ENCODE results near the gene TTC13.
"Not testable (repeated sequence)": the region's sequence is repeated elsewhere in the genome, so short reads cannot be mapped to it uniquely, and the experiment has no call there.

TTC13 gene

GRCh38 chr1:230986976-230987375, 8.3 kb upstream of the TTC13 start:
- peak; percentile 74 for DNase-seq

DNA sequence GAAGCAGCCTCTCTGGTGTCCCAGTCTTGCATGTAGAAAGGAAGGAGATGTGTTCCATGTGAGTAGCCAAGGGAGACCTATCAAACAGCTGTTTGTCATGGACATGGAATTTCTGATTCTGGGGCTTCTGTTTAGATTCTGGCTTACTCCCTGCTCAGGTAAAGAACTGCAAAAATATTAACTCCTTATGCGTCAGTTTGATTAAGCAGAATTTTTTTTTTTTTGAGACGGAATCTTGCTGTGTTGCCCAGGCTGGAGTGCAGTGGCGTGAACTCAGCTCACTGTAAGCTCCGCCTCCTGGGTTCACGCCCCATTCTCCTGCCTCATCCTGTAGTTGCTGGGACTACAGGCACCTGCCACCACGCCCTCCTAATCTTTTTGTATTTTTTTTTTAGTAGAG, 7.0 kb upstream of the TTC13 start:
- no peak for DNase-seq

GRCh38 chr1:230984622-230985515, 6.2 kb upstream of the TTC13 start:
- DNase-seq, result not testable (repeated sequence)

- no peak for DNase-seq
These were observed 5.2 kb upstream of the TTC13 start for GRCh38 chr1:230983811-230984210.

DNA sequence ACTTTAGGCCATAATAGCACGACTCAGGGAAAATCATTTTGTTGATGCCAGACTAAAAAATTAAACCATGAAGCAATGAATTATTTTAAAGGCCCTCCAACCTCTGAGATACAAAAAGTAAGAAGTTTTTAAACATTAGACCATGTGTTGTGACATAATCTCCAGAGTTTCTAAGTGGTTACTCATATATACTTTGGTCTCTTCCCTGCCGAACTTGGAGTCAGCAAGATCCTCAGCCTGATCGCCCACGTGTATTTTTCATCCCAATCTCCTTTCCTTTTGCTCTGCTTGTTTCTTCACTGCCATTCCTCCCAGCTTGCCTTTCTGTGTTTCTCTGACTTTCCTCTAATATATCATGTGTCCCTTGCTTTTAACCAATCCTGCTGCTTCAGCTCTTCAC, 4.0 kb upstream of the TTC13 start:
- DNase-seq, result no peak

GRCh38 chr1:230979952-230980351, 1.3 kb upstream of the TTC13 start:
- DNase-seq, result no peak

GRCh38 chr1:230979389-230979716, 692 bp upstream of the TTC13 start:
- no peak for DNase-seq

- no peak for DNase-seq
These were observed 735 bp downstream of the TTC13 start for GRCh38 chr1:230977761-230978490.

DNA sequence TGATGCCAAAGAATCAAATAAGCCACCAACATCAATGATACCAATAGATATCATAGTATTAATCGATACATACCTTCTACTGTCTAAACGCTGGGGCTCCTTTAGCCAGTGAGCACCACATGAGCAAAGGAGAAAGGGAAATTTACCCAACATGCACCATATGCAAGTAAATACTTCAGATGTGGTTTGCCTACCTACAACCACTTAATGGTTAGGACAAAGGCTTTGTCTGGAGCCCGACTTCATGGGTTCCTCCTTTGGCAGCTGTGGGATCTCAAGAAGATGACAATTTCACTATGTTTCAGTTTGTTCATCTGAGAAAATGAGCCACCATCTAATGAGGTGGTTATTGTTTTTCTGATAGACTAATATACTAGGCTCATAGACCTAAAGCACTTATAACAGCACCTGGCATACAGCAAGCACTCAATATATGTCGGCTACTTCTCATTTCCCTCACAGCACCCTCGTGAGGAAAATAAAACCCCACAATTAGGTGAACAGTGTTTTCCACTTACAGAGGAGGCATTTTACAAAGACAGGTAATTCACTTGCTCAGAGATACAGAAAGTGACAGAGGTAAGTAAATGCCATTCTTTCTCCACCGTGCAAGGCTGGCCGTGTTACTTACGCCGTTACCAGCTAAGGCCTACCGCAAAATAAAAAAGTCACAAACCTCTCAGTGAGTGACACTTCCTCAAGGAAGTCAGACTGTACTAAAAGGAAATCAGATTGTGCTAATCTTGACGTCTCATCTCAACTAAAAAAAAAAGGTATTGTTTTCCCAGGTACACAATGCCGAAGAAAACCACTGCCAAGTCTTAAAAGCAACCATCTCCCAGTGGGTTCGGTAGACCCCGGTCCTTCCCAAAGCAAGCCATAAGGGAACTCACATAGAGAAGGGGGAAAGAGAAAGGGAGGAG, 1.6 kb downstream of the TTC13 start:
- DNase-seq, result no peak

GRCh38 chr1:230976360-230976759, 2.3 kb downstream of the TTC13 start:
- DNase-seq, result no peak

- no peak for DNase-seq
These were observed 3.0 kb downstream of the TTC13 start for GRCh38 chr1:230975636-230976035.

DNA sequence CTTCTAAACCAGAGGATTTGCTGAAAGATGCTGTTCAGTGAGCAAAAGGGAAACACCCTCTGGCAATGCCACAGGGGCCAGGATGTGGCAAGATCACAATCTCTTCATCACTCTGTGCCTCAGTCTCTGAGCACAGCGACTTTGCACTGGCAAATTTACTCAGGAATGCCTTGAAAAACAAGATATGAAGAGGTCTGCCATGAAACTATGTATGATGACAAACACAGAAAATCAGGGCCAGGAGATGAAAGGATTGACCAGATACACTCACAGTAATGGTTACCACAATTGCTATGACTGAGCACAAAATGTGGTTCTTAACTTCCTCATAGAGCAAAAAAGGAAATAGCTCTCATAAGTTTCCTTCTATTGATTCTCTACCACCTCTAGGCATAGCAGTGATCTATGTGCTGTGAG, 5.8 kb downstream of the TTC13 start:
- no peak for DNase-seq

- DNase-seq, result no peak
These were observed 6.9 kb downstream of the TTC13 start for GRCh38 chr1:230971771-230972170.

DNA sequence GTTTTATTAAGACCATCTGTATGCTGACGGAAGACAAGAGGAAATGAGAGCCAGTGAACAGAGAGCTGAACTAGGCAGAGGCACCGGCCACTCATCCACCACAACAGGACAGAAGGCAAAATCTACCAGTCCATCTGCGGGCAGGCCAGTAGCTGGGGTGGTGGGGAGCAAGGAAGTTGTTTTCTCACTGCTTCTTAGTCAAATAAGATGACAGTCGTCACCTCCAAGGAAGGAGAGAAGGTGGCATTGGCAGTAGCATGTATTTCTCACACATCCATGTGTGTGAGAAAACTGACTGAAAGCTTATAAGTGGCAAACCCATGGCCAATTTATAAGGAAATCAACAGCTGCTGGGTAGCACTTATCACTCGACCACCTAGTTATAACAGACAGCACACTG, 8.2 kb downstream of the TTC13 start:
- no peak for DNase-seq

DNA sequence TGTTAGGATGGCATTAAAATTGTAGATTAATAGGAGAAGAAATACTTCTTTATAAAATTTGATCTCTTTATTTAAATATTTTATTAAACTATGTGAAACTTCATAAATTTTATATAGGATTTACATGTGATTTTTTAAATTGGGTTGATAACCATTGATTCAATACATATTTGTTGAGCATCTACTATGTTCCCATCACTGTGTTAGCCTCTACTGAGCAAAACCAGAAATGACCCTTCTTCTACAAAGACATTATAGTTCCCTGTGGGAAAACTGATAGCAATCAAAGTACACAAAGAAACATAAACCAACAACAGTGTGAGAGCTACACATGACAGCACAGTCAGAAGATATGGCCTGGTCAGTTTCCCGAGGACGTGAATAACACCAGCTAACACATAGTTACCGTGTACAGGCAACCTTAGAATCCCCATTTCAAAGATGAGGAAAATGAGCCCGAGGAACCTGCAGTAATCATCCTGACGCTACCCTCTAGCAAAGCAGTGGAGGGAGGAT, 12.2 kb downstream of the TTC13 start:
- DNase-seq, result no peak

GRCh38 chr1:230965535-230965934, 13.1 kb downstream of the TTC13 start:
- no peak for DNase-seq

DNA sequence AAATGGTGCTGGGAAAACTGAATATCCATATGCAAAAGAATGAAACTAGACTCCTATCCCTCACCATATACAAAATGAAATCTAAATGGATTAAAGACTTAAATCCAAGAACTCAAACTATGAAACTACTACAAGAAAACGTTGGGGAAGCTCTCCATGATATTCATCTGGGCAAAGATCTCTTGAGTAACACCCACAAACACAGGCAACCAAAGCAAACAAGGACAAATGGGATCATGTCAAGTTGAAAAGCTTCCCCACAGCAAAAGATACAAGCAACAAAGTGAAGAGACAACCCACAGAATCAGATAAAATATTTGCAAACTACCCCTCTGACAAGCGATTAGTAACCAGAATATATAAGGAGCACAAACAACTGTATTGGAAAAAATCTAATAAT, 13.8 kb downstream of the TTC13 start:
- DNase-seq, result no peak

- no peak for DNase-seq
These were observed 20.3 kb downstream of the TTC13 start for GRCh38 chr1:230958370-230958769.

DNA sequence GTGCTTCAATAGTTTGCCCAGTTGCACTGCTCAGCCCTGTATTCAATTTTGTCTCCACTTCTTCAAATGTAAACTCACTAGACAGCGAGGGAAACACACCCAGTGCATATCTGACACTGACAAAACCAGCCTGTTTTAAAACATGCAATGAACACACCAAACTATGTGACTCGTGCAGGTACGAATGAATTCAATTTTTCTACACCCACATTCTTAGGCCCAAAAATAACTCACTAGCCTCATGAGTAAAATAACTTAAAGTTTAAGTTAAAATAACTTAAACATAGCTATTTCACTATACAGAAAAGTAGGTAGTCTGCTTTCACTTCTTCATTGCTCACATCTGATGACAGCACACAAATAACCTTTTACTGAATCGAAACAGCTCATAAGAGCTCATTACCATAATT, 21.1 kb downstream of the TTC13 start:
- DNase-seq, result no peak

GRCh38 chr1:230950404-230950803, 28.3 kb downstream of the TTC13 start:
- no peak for DNase-seq

DNA sequence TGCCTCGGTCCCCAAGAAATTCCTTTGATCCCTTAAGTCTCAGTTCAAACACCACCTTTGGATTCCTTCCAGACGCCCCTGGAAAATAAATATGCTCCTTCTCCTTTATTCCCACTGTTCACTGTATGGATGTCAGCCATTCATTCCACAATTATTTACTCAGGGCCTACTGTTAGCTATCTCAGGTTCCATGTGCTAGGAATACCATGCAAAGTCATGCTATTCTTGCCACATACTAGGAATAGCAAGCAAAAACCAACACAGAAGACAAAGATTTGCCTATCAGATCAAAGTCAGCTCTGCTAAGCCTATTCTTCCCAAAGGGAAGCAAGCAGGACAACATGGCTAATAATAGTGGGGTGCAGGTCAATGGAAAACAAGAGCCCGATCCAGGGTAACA, 29.8 kb downstream of the TTC13 start:
- DNase-seq, result no peak

DNA sequence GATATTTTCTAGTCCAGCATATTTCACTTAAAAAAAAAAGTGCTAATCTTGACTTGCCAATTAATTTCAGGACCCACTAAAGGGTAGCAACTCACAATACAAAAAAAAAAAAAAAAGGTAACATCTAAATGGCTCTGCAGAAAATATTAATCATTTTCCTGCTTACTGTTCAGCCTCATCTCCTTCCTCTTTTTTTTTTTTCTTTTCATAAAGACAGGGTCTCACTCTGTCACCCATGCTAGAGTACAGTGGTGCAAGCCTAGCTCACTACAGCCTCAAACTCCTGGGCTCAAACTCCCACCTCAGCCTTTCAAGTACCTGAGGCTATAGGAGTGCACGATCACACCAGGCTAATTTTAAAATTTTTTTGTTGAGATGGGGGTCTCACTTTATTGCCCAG, 30.4 kb downstream of the TTC13 start:
- no peak for DNase-seq

- DNase-seq, result no peak
These were observed 35.5 kb downstream of the TTC13 start for GRCh38 chr1:230943048-230943593.
